ENCODE results near the gene ASB1. TPM values are rescaled to one million over a fixed set of nuclear protein-coding genes. Genes with fewer than 3 reads are reported as not detected.

The ASB1 gene
- total and polyA plus RNA-seq, 9 of the 15 experiments (the other 6 are each of a cell fraction or from before 2014, with no cell fraction given): 6.3 to 37.7 (median 23.9) TPM

GRCh38 chr2:238406998-238407285 lies 19.8 kb upstream of the ASB1 start:
- no peaks in the 10 kb centered on the region for H3K79me2 ChIP-seq (ENCODE audit: control insufficient read depth, insufficient read depth, low read length)
- H3K9me1 ChIP-seq (ENCODE audit: control insufficient read depth, insufficient read depth, low read length): no peaks in the 10 kb centered on the region
- no peak overlapping the region for H3K4me2 ChIP-seq (ENCODE audit: insufficient read depth, low read length)
- 90% methylated on average over 4 of the region's 8 CpGs for WGBS (ENCODE audit: insufficient coverage, low coverage, missing lambda C conversion rate)
- DNase-seq (ENCODE audit: extremely low read depth in 1 of 4, low spot score in 3 of 4) (no peak), FAIRE-seq (no peak), ATAC-seq (no peak)
- in situ Hi-C loops (cut with MboI): no loop called here
- intact Hi-C loops (cut with micrococcal nuclease): no loop called here
- no peak overlapping the region for H2AFZ ChIP-seq (ENCODE audit: low read depth, low read length)
- POLR2A ChIA-PET: no interaction called here
- no TSS peak for BruUV-seq (replicated peaks)
- H3K9me3 ChIP-seq (replicated peaks; ENCODE audit: control insufficient read depth, insufficient read depth, low read depth, low read length): no peaks in the 10 kb centered on the region
- no peaks in the 10 kb centered on the region for H3K36me3 ChIP-seq (ENCODE audit: control insufficient read depth, insufficient read depth, low read length)
- H3K27ac ChIP-seq (ENCODE audit: extremely low read depth, low read depth, low read length): no peak overlapping the region
- H3K4me1 ChIP-seq (replicated peaks in 1 of 2; ENCODE audit: control insufficient read depth in 2 of 2, insufficient read depth in 2 of 2, low read length in 2 of 2): peaks cover 0 to 16% of the 10 kb centered on the region in 2 experiments; a peak in 2 of 5 replicates
- no peaks in the 10 kb centered on the region for H4K20me1 ChIP-seq (replicated peaks; ENCODE audit: control insufficient read depth, insufficient read depth, low read length)
- no peak overlapping the region for H3K9ac ChIP-seq (ENCODE audit: insufficient read depth in 1 of 2, low read depth in 2 of 2, low read length in 2 of 2)
- no peak overlapping the region for H3K4me3 ChIP-seq
- no peaks in the 10 kb centered on the region for H3K27me3 ChIP-seq (ENCODE audit: control insufficient read depth in 2 of 2, insufficient read depth in 2 of 2, low read length in 2 of 2)
- CTCF ChIA-PET (ENCODE audit: low intra/inter-chr PET ratio): no interaction called here
- TF ChIP-seq CREB3L1 (IDR thresholded peaks at IDR 0.05; ENCODE audit: borderline replicate concordance, low read depth) (no peak), MTA1 (IDR thresholded peaks at IDR 0.05; ENCODE audit: borderline replicate concordance) (no peak), CREB5 (CRISPR knock-in tag; IDR thresholded peaks at IDR 0.05) (no peak), ZNF282 (CRISPR knock-in tag; IDR thresholded peaks at IDR 0.05) (no peak), RAD51 (IDR thresholded peaks at IDR 0.05; ENCODE audit: borderline replicate concordance, low read depth) (no peak), GATAD2B (IDR thresholded peaks at IDR 0.05; ENCODE audit: borderline replicate concordance) (no peak), KDM2B (CRISPR knock-in tag; IDR thresholded peaks at IDR 0.05) (no peak), NCOA6 (IDR thresholded peaks at IDR 0.05) (no peak), ZNF253 (CRISPR knock-in tag; conservative IDR thresholded peaks at IDR 0.05) (no peak), ZNF639 (CRISPR knock-in tag; conservative IDR thresholded peaks at IDR 0.05 in 1 of 2, IDR thresholded peaks at IDR 0.05 in 1 of 2) (no peak), CBX8 (IDR thresholded peaks at IDR 0.05; ENCODE audit: borderline replicate concordance, extremely low read depth, low read depth, low read length, poor library complexity, severe bottlenecking) (no peak), E2F8 (IDR thresholded peaks at IDR 0.05; ENCODE audit: low read depth, partially characterized antibody) (no peak), KAT2B (IDR thresholded peaks at IDR 0.05; ENCODE audit: low read depth, low read length) (no peak), HDAC2 (IDR thresholded peaks at IDR 0.05) (no peak), ESRRA (IDR thresholded peaks at IDR 0.05; ENCODE audit: borderline replicate concordance, low read depth) (no peak), FOXM1 (IDR thresholded peaks at IDR 0.05; ENCODE audit: low read depth) (no peak), FOXM1 (CRISPR knock-in tag; IDR thresholded peaks at IDR 0.05; ENCODE audit: low read depth) (no peak), IRF2 (CRISPR knock-in tag; IDR thresholded peaks at IDR 0.05) (no peak)
